HL-60 (cell line): Measurements from ENCODE around the gene PSRC1.

Source experiments
- POLR2AphosphoS5 ChIP-seq: IDR thresholded peaks from 2 replicates; pipeline ENCODE4 v1.6.1; 2012; ENCODE audit warnings: low read depth
- REST ChIP-seq: IDR thresholded peaks from 2 replicates; pipeline ENCODE4 v1.6.1; 2012; ENCODE audit warnings: low read depth; ENCODE audit not compliant: insufficient replicate concordance

DNA sequence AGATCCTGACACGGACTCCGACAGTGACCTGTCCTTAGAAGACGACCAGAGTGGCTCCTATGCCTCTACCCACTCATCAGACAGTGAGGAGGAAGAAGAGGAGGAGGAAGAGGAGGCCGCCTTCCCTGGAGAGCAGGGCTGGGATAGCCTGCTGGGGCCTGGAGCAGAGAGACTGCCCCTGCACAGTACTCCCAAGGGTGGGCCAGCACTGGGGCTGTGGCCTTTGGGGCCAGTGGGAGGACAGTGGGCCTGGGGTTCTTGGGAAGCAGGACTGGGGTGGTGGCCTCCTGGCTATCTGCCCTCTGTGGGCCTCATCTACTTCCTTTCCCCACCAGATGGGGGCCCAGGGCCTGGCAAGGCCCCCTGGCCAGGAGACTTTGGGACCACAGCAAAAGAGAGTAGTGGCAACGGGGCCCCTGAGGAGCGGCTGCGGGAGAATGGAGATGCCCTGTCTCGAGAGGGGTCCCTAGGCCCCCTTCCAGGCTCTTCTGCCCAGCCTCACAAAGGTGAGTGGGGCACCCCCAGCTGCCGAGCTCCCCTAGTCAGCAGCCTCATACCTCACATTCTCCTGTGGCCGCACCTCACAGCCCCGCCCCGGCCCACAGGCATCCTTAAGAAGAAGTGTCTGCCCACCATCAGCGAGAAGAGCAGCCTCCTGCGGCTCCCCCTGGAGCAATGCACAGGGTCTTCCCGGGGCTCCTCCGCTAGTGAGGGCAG, 10.0 kb downstream of the PSRC1 start:
- TF ChIP-seq POLR2AphosphoS5 = no peak
- TF ChIP-seq REST = no peak
